Esophagus muscularis mucosa (tissue), 4 donors: ENCODE measurements around the gene FBXO31. TPM values are rescaled to one million over a fixed set of nuclear protein-coding genes. Genes with fewer than 3 reads are reported as not detected.

Source experiments
- DNase-seq: peaks from one replicate; pipeline ENCODE4 v3.0.0-alpha.2; 2017; ENCODE audit errors: extremely low spot score
- H3K27ac ChIP-seq, 4 donors: fragments of 200-600 bp; sonication (generic); replicated peaks in 1 of 4; 1 replicate in 3 of 4; 2 replicates in 1 of 4; pipeline ENCODE4 v1.5.1; 2016 to 2019; ENCODE audit warnings: mild to moderate bottlenecking in 1 of 4
- H3K27me3 ChIP-seq, 4 donors: fragments of 200-600 bp; sonication (generic); one replicate each; pipeline versions ENCODE4 v1.5.1 to v1.6.0; 2016 to 2019
- H3K36me3 ChIP-seq, 4 donors: fragments of 200-600 bp; sonication (generic); one replicate each; pipeline ENCODE4 v1.5.1; 2016 to 2019
- H3K4me1 ChIP-seq, 4 donors: fragments of 200-600 bp; sonication (generic); one replicate each; pipeline ENCODE4 v1.5.1; 2016 to 2019
- H3K4me3 ChIP-seq, 4 donors: fragments of 200-600 bp; sonication (generic); 1 replicate in 2 of 4; 2 replicates in 2 of 4; pipeline ENCODE4 v1.5.1; 2016 to 2019; ENCODE audit warnings: mild to moderate bottlenecking in 4 of 4, moderate library complexity in 1 of 4
- H3K9me3 ChIP-seq, 4 donors: fragments of 200-600 bp; sonication (generic); 1 replicate in 3 of 4; 2 replicates in 1 of 4; pipeline ENCODE4 v1.5.1; 2016 to 2019
- EP300 ChIP-seq: sonication (generic); formaldehyde crosslinking; IDR thresholded peaks from one replicate; pipeline ENCODE4 v1.6.1; 2017; ENCODE audit warnings: antibody characterized with exemption
- POLR2A ChIP-seq: fragments of 450-650 bp; IDR thresholded peaks from one replicate; pipeline ENCODE4 v1.6.1; 2017; ENCODE audit warnings: antibody characterized with exemption, moderate library complexity, mild to moderate bottlenecking, low read depth
- POLR2AphosphoS5 ChIP-seq, 2 donors: sonication (generic); formaldehyde crosslinking; IDR thresholded peaks; one replicate each; pipeline ENCODE4 v1.6.1; 2017; ENCODE audit warnings: antibody characterized with exemption in 2 of 2
- WGBS: methylation state at CpG from one replicate; pipeline ENCODE4 v1.1.5; 2018; 5-methylcytosine and 5-hydroxymethylcytosine counted together
- intact Hi-C: fragments of 100-400 bp; cut with DNase I; formaldehyde crosslinking; loops from one replicate; pipeline ENCODE4 v1.15.1; 2023
- total RNA-seq, 4 donors: library from RNA; depleted of rRNA; stranded (reverse); fragments of >200 nt; gene quantifications; one replicate each; pipeline versions ENCODE4 v1.1.0 to v1.2.1, GENCODE V29; 2016
- TF ChIP-seq, protein P1 (sequence below), 3 experiments: fragments of 200-600 bp in 2 of 3; fragments of 450-650 bp in 1 of 3; sonication (generic) in 2 of 3; IDR thresholded peaks; one replicate each; pipeline ENCODE4 v1.5.1; 2017 to 2019; ENCODE audit warnings: antibody characterized with exemption in 3 of 3, mild to moderate bottlenecking in 2 of 3, moderate library complexity in 1 of 3

The FBXO31 gene
- total RNA-seq, 4 donors from 2014 or later: 68.8 to 173 (median 102) TPM

DNA sequence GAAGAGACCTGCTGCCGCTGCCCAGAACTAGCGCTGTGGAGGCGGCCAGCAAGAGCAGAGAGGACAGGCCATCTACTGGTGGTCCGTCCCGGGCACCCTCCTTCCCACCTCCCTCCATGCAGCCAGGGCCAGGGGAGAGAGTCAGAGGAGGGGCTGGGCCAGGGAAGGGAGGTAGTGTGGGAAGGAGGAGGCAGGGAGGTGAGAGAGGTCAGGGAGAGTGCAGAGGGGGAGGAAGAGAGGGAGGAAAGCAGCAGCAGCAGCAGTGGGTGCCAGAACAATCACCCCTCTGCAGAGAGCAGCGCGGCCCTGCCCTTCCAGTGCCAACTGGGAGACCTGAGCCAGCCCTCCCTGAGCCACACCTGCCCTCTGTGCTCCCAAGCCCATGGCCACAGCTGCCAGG, 73.0 kb downstream of the FBXO31 start:
- peaks cover 0 to 6% (median 3%) of the 10 kb centered on the region in 4 donors for H3K9me3 ChIP-seq
- DNase-seq: no peak
- H3K36me3 ChIP-seq: no peaks in the 10 kb centered on the region
- WGBS: 86% methylated on average over 7 of the region's 7 CpGs
- no peak overlapping the region for H3K27ac ChIP-seq
- H3K4me1 ChIP-seq: no peaks in the 10 kb centered on the region
- H3K4me3 ChIP-seq: no peak overlapping the region
- intact Hi-C loops: no loop called here
- H3K27me3 ChIP-seq: no peaks in the 10 kb centered on the region
- TF ChIP-seq, protein P1, sequence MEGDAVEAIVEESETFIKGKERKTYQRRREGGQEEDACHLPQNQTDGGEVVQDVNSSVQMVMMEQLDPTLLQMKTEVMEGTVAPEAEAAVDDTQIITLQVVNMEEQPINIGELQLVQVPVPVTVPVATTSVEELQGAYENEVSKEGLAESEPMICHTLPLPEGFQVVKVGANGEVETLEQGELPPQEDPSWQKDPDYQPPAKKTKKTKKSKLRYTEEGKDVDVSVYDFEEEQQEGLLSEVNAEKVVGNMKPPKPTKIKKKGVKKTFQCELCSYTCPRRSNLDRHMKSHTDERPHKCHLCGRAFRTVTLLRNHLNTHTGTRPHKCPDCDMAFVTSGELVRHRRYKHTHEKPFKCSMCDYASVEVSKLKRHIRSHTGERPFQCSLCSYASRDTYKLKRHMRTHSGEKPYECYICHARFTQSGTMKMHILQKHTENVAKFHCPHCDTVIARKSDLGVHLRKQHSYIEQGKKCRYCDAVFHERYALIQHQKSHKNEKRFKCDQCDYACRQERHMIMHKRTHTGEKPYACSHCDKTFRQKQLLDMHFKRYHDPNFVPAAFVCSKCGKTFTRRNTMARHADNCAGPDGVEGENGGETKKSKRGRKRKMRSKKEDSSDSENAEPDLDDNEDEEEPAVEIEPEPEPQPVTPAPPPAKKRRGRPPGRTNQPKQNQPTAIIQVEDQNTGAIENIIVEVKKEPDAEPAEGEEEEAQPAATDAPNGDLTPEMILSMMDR (IDR thresholded peaks at IDR 0.05): no peak
- no peak for TF ChIP-seq EP300
- TF ChIP-seq POLR2AphosphoS5 (IDR thresholded peaks at IDR 0.05): no peak
- TF ChIP-seq POLR2A: no peak

GRCh38 chr16:87309620-87310525, 73.7 kb downstream of the FBXO31 start:
- Histone ChIP-seq H3K4me3 (no peak overlapping the region), H3K4me1 (no peaks in the 10 kb centered on the region), H3K36me3 (no peaks in the 10 kb centered on the region), H3K27ac (no peak overlapping the region), H3K27me3 (no peaks in the 10 kb centered on the region), H3K9me3 (peaks cover 0 to 6% (median 3%) of the 10 kb centered on the region in 4 donors)
- no peak for DNase-seq
- WGBS: 70% methylated on average over 5 of the region's 5 CpGs
- TF ChIP-seq POLR2A (no peak), POLR2AphosphoS5 (IDR thresholded peaks at IDR 0.05) (no peak), EP300 (no peak)
- TF ChIP-seq, protein P1 (IDR thresholded peaks at IDR 0.05): no peak
- intact Hi-C loops: no loop called here

DNA sequence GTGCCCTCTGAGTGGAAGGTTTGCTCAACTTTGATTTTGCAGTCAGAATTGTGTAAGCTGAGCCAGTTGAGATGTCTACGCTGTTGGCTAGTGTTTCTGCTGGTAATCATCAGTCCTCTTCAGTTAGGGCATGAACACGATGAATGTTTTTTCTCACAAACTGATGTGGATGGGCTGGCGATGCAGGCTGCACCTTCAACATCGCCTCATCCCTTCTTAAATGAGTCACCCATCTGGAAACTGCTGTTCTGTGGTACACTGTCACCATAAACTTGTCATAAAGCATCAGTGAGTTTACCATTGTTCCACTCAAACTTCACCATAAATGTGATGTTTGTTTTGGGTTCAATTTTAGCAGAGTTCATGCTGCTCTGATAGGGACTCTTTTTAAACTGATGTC, 74.8 kb downstream of the FBXO31 start:
- no peaks in the 10 kb centered on the region for H3K36me3 ChIP-seq
- H3K27ac ChIP-seq: no peak overlapping the region
- no peaks in the 10 kb centered on the region for H3K4me1 ChIP-seq
- DNase-seq: no peak
- intact Hi-C loops: no loop called here
- peaks cover 0 to 6% (median 3%) of the 10 kb centered on the region in 4 donors for H3K9me3 ChIP-seq
- H3K27me3 ChIP-seq: no peaks in the 10 kb centered on the region
- 94% methylated on average over 4 of the region's 4 CpGs for WGBS
- no peak overlapping the region for H3K4me3 ChIP-seq
- TF ChIP-seq POLR2AphosphoS5 (IDR thresholded peaks at IDR 0.05): no peak
- TF ChIP-seq, protein P1 (IDR thresholded peaks at IDR 0.05): no peak
- no peak for TF ChIP-seq POLR2A
- TF ChIP-seq EP300: no peak

GRCh38 chr16:87306516-87306915, 77.1 kb downstream of the FBXO31 start:
- no peak overlapping the region for H3K4me3 ChIP-seq
- no peaks in the 10 kb centered on the region for H3K27me3 ChIP-seq
- peaks cover 0 to 6% (median 3%) of the 10 kb centered on the region in 4 donors for H3K9me3 ChIP-seq
- TF ChIP-seq, protein P1 (IDR thresholded peaks at IDR 0.05): no peak
- TF ChIP-seq POLR2A (no peak), POLR2AphosphoS5 (IDR thresholded peaks at IDR 0.05) (no peak), EP300 (no peak)
- DNase-seq: no peak
- no peak overlapping the region for H3K27ac ChIP-seq
- no peaks in the 10 kb centered on the region for H3K4me1 ChIP-seq
- intact Hi-C loops: no loop called here
- WGBS: 63% methylated on average over 3 of the region's 3 CpGs
- H3K36me3 ChIP-seq: no peaks in the 10 kb centered on the region
